HuH-7.5 (cell line): ENCODE measurements around the gene HOXA1.
A peak's percentile ranks its signal among the peaks of the same experiment; 100 is the strongest.

Experiments
- DNase-seq: peaks from one replicate; pipeline ENCODE4 v3.0.0; 2011; ENCODE audit warnings: low spot score

HOXA1 gene

DNA sequence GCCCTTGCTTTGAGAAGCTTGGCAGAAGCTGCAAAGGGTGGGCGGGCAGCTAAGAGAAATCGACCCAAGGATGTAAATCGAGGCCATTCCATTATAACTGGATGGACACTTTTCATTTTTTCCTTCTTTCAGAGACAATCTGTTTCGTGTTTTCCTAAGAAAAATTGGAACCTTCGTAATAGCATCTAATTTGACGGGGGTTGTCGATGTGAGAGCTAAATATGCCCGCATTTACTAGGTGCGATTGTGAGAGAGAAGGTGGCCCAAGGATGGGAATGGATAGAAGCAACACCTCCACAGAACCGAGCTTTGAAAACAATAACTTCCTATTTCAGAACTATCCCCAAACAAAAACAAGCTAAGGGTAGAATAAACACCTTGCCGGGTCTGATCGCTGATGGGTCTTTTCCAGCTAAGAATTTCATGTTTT lies 35.6 kb upstream of the HOXA1 start:
- DNase-seq = no peak

DNA sequence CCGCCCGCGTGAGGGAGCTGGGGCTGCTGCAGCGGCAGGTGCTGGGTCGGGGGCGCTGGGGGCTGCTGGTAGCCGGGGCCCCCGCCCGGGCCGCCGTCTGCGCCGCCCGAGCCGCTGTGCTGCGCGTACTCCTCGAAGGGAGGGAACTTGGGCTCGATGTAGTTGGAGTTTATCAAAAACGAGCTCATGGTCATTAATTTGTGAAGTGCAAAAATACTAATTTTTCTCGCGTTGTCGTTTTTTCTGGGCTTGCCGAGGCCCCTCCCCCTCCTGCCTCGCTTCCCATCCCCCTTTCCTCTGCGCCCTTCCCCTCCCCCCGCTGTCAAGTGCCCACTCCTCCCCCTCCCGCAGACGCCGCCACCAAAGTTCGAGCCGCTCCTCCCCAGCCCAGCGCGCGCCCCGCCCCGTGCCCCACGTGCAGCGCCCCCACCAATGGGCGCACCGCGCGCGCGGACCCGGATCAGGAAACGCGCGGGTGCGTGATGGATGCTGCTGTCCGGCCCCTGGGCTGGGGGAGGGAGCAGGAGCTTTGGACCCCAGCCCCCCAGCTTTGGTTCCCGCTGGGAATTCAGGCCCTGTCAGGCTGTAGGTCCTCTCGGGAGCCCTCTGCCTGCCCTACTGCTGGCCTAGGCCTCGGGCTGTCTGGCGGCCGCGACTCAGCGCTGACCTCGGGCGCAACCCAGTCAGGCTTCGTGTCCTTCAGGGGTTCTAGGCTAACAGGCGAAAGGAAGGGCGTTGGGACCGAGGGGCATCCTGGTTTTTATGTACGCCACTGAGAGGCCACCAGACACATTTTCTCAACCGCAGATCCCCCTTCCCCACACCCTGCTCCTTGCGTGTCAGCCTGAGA lies 35.0 kb upstream of the HOXA1 start, which contains the start of gene HOXA4:
HOXA4 (minus strand) TSS at position 218 of the 850 bp plus-strand sequence; CDS start at position 194, 24 bp downstream.
- peak; percentile 87 for DNase-seq

DNA sequence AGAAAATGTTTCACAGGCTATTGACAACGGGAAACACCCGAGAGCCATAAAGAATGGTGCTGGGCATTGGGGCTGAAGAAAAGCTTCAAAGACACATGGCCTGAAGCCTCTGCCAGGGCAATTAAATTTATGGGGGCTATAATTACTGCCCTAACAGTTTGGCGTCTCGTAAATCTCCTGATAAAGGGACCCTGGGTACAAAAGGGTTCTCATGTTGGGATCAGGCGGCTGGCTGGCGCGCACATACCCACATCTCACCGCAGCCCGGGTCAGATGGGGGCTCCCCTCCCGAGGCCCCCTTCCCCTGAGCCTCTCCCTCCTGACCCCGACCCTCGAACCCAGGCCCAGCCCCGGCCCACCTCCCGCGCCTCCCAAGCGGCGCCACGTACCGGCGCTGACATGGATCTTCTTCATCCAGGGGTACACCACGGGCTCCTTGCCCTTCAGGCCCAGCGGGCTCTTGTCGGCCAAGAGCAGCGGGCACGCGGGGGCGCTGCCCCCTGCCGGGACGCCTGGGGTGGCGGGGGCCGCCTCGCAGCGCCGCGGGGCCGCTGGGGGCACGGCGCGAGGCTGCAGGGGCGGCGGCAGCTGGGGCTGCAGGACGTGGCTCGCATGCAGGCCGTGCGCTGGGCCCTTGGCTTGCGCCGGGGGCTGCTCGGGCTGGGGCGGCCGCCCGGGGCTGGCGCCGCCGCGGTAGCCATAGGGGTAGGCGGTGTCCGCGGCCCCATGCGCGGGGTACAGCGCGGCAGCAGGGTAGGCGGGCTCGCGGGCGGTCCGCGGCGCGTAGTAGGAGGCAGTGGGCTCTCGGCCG lies 34.1 kb upstream of the HOXA1 start:
- DNase-seq = no peak

DNA sequence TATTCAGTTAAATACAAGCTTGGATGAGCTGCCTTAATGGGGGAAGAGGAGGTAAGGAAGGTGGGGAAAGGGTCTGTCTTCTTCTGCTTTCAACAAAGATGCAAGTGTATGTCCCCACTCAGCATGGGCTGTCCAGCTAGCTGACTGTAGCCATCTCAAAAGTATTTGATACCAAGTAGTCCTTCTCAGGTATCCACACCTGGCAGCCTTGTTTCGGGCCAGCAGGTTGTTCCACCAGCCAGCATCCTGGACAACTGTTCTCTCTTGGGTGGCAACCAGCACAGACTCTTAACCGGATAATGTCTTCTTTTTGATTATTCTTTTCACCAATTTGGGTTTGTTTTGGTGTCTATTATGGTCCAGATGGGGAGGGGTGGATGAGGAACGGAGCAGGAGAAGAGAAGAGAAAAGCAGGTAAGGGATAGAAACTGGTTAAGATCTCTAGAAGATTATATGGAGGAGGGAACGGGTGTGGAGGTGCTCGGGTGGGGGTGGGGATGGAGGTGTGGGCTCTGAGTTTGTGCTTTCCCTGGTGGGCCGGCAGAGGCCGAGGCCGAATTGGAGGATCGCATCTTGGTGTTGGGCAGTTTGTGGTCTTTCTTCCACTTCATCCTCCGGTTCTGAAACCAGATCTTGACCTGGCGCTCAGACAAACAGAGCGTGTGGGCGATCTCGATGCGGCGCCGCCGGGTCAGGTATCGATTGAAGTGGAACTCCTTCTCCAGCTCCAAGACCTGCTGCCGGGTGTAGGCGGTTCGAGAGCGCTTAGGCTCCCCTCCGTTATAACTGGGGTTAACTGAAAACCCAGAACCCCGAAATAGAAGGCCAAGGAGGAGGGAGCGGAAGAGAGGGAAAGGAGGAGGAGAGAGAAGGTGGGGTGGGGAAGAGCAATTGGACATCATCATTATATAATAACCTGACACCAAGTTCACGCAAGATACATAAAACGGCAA lies 33.3 kb upstream of the HOXA1 start:
- DNase-seq = no peak

DNA sequence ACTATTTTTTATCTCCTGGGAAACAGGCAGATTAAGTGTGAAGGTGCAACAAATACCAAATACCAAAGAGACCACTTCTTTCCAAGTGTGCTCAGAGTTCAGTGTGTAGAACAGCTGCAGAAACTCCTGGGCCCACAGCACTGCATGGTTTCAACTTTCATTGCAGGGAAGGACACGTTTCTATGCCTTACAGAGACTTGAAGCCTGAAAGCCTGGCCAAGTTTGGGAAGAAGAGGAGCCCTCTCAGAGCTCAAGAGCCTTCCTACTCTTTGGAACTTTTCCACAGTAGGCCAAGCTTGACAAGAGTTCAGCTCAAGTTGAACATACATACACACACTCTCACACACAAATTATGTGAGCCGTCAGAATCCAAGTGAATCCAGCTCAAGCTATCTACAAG lies 32.2 kb upstream of the HOXA1 start:
- DNase-seq = no peak

DNA sequence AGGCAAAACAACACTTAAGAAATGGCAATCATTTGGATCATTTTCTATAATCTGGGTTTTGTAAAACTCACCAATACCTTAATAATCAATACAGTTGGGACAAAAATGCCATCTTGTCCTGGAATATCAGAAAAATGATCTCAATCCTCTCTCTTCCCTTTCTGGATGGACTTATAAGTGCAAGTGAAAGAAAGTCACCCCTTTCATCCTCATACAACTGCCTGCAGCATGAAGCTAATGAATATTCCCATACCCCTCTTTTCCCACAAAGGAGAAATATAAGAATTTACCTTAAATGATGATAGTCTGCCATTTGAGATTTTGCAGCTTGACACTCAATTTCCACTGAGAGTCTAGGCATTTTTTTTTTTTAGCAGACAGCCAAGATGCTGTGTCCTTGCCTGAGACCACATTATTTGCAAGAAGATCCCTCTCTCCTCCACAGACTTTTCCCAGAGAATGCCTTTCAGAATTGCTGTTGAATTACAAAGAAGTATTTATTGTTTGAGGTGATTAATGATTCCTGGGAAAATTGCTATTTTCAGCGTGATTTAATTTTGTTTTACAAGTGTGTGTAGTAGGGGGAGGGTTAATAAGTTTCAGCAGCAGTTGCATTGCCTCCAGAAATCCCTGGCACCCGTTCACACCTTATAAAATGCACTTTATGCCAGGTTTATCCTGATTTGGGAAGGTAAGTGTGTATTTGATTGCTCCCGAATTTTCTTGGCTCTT lies 31.0 kb upstream of the HOXA1 start:
- DNase-seq = no peak

DNA sequence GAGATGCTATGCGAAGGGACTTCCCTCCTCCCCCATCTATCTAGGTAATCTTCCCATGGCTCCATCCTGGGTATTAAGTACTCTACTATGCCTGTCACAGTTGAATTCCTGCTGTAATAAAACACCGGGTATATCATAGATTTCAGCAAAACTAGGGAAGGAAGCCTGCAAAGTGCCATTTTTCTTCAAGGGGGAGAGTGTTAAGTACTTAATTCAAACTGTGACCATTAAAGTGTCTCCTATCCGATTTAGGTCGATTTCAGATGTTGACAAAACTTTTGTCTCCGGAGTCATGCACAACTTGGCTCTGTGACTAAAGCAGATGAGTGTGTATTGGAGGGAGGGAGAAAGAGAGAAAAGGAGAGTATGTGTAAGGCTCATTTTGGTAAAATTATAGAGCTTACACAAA lies 30.2 kb upstream of the HOXA1 start:
- no peak for DNase-seq

DNA sequence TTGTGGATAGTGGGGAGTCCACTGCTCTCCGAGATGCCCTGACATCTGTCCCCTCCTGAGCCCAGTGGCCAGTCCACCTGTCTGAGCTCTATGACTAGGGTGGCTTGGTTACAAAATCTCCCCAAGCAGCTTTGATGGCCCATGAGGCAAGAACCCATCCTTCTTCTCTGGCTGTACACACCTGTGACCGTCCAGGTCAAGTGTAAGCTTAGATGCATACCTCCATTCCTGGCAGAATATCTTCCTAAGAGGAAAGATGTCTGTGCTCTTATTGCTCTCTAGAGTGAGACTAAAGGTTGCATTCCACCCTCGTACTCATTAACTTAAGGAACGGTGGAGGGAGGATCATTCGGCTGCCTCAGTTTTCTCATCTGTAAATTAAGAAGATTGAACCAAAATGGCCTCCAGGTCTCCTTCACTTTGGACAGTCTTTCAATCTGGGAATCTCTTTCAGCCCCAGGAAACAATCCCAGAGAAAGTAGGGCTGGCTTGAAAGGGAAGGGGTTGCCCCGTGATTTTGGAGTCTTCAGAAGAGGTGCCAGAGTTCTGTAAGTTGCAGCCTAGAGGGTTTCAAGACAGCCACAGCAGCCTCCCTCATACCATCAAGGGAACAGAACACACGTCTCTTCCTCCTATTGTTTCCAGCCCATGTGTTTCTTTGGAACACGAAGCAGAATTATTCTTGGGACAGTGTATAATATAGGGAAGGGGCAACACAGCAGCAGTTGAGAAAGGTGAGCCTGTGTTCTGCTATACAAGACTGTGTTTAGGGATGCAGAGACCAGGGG lies 29.3 kb upstream of the HOXA1 start:
- DNase-seq = no peak

DNA sequence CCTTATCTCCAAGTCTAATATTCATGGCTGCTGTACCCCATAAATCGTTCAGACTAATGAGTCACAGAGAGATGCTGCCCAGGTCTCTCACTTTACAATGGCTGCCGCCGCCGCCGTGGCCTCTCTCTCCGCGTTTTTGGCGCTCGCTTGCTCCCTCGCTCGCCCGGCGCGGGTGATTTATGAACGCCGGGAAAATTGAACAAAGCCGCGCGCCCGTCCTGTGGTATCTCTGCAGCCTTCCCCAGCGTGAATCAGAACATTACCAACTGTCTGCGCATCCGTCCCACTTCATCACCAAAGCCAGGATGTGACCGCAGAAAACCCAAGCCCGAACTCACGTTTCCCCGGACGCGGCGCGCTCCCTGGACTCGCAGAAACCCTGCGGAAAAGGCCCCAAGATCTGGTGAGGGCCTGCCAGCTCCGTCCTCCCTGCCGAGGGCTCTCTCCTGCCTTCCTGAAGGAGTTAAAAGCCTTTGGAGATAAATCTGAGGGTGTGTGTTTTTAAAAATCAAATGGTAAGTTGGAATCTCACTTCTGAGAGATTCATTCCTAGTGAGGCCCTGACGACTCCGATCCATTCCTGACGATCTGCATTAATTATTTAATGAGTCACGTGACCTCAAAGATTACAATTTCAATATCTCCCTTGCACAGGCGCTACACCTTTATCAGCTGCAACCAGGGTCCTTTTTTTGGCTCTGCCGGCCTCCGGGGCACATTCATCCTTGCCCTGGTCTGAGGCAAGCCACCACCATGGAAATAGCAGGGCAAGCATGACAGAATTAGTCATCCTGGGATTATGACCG lies 28.5 kb upstream of the HOXA1 start:
- DNase-seq = no peak

DNA sequence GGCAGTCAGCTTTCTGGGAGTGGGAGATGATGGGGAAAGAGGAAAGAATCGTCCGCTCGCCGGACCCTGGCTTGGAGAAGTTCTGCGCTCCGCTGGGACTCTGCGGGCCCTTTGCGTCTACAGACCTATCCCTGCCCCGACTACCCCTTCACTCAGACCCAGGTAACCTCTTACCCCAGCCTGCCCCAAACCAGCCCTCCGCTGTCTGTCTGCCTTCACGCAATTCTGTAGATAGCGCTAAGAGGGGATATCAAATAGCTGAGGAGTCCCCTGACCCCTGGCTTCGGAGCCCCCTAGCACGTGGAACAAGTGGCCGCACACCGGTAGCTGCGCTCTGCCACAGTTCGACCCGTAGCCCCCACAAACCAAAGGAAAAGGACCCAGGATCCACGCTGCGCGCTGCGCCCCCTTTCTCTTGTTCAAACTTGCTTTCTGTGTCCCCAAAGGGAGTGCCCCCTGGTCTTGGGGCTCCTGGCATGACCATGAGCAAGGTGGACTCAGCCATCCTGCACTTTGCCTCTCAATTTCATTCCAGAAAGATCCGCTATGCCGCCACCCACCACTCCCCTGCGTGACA lies 27.8 kb upstream of the HOXA1 start:
- DNase-seq = no peak

DNA sequence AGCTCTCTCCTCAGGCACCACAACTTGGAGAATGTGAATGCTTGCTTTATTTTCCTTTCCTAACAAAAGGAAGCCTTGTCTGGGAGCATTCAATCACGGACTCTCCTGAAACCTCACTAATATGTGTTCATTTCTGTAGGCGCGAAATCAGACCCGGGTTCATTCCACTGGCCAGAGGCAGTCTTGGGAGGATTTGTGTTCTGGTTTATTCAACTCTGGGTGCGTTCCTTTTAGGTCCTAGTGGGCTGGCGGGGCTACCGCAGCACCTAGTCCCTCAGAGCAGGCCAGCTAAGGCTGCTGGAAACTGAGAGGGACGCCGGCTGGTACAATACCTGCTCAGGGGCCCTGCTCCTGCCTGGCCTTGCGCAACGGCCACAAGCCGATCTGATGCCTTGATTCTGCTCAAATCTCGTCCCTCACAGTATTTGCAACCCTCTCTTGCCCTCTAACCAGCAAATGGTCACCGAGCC lies 27.2 kb upstream of the HOXA1 start:
- no peak for DNase-seq

DNA sequence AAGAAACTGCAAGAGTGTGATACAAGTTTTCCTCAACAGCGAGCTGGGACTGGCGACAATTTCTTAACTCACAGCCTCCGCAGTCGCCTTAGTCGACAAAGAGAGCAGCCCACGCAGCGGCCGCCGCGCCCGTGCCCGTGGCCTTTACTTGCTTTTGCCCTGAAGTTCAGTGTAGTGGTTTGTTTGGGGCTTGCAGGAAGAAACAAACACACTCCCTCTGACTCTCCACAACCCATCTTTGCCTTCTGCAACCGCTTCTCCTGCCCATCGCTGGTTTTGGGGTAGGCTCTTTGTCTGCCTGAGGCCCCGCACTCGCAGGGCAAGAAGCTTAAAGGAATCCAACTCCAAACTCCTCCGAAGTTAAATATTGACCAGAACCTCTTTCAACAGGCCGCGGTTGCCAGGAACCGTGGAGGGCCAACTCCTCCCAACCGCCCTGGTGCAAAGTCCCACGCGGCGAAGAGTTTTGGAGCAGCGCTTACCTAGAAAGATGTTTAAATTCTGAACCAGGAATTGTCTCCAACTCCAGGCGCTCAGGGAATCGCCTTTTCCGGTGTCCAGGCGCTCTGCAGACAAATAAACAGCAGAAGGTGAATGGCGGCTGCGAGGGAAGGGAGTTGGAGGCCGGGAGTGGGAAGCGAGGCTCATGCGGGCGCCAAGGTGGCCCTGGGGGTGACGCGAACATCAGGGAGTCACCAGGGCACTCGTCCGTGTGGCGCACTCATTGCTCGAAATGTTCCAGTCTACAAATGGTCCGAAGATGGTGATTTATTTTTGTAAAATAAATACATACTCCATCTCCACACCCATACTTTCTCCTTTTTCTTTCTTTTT lies 26.5 kb upstream of the HOXA1 start:
- DNase-seq = no peak

DNA sequence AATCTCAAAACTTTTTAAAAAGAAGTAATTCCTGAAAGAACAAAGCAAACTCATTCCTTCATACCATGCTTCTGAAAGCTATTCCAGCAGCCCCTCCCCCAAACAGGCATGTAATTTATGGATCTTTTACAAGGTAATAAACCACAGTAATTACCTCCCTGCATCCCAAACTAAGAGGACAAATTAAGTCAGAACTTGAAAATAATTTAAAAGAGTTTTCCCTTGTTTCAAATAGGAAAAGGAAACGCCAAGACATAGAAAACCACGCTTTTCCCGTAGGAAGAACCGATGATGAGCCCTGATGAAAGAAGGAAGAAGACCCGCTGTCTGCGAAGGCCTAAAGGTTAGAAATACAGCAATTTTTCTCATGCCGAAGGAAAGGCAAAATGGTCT lies 25.9 kb upstream of the HOXA1 start:
- no peak for DNase-seq

DNA sequence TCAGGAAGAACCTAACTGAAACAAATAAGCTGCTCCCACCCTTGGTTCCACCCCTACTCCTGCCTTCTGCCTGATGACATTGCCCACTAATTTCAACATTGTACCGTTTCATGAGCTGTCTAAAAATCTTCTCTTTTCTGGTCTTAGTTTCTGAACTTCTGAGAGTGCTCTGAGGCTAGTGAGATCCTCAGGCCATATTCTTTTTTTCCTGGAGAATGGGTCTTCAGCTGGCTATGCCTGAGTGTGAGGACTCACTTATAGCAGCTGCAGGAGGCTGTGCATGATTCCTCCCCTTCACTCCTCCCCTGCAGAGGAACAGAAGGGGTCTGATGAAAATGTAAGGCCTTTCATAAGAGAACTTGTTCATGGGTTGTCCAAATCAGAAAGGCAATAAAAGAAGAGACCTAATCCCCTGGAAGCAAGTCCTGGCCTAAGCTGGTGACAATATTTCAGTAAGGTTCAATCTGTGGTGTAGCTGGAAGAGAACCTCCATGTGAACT lies 23.7 kb upstream of the HOXA1 start:
- no peak for DNase-seq

DNA sequence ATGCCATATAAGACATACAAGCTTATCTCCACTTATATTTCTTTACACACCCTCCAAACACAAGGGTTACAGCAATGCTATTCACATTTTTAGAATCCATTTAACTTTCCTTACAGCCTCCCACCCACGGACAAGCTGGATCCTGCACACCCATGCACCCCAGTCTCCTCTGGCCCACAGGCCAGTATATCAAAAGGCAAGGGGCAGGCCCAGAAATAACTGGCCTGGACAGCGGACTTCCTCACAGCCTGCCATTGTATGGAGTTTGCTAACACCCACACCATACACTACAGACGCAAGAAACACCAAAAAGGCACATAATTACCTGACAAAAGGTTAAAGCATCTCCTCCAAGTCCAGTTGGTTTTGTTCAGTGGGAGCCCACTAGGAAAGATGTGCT lies 22.8 kb upstream of the HOXA1 start:
- DNase-seq = no peak

DNA sequence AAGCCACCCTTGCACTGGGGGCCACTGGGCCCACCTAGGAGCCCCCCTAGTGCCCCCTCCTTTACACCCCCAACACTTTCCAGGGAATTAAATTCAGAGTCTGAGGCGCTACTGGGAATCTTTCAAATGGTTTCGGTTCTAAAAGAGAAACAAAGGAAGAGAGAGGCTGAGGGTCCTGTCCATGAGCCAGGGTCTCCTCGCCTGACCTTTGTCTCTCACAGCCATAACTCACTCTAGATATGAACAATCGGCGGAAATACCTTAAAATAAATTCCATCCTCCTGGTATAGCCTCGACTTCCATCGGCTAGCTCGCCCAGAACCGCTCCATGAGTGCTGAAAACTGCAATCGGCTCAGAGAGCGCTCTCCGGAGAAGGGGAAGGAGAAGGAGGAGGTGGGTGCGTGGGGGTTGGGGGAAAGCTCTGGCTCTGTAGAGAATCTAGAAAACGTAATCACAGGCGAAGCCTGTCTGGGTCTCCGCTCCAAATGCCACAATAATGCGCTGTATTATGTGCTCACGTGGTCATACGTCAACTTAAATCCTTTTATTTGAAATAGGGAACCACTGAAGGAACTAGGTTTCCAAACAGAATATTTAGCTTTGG lies 22.2 kb upstream of the HOXA1 start:
- no peak for DNase-seq
